GM21390 (cell line): Measurements from ENCODE around the gene EMILIN1.
A peak's percentile ranks its signal among the peaks of the same experiment; 100 is the strongest.
"Not testable (repeated sequence)": the region's sequence is repeated elsewhere in the genome, so short reads cannot be mapped to it uniquely, and the experiment has no call there.

ENCODE experiments used
- ATAC-seq: cut with Tn5 transposase; IDR thresholded peaks from one replicate; pipeline ENCODE4 v1.9.1; 2021; ENCODE audit not compliant: unreplicated experiment

EMILIN1 gene

DNA sequence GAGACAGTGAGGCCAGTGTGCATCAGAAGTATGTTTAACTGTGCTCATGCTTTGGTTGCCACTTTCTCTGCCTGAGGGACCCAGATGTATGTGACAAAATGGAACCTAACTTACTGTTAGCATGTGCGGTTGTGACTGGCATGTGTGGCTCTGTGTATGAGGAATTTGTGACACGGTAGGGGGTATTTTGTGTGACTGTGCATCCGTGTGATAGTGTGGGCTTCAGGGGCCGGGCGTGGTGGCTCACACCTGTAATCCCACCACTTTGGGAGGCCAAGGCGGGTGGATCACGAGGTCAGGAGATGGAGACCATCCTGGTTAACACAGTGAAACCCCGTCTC is 40.9 kb downstream of the EMILIN1 start:
- not testable (repeated sequence) for ATAC-seq

DNA sequence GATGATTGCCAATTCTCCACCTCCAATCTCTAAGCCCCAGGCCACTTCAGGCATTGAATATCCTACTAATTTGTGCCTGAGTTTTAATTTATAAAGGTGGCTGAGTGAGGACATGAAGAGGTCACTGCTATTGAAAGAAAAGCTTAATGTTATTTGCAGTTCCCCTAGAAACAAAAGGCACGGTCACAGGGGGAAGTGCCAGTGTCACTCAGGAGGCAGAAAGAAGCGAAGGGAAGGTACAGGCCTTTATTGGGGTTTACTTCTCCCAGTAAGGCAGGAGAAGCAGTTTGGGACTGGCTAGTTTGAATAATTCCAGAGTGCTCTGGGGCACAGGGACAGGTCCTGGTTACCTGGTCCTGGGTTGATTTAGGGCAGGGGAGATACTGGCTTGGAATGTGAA is 43.5 kb downstream of the EMILIN1 start:
- ATAC-seq = no peak

DNA sequence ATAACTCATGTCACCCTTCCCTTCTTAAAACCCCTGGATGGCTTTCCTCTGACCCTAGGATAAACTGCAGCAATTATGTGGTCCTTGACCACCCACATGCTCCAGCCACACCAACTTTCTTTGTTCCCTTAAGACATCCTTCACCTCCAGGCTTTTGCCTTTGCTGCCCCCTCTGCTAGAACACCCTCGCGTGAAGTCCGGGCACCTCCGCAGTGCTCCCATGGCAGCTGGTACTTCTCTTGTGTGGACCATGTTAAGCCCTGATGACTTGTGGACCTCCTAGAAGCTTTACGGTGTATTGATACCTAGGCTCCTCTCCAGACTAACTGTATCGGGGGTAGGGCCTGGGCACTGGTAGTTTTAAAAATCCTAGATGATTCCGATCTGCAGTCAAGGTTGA is 44.4 kb downstream of the EMILIN1 start:
- ATAC-seq = no peak

DNA sequence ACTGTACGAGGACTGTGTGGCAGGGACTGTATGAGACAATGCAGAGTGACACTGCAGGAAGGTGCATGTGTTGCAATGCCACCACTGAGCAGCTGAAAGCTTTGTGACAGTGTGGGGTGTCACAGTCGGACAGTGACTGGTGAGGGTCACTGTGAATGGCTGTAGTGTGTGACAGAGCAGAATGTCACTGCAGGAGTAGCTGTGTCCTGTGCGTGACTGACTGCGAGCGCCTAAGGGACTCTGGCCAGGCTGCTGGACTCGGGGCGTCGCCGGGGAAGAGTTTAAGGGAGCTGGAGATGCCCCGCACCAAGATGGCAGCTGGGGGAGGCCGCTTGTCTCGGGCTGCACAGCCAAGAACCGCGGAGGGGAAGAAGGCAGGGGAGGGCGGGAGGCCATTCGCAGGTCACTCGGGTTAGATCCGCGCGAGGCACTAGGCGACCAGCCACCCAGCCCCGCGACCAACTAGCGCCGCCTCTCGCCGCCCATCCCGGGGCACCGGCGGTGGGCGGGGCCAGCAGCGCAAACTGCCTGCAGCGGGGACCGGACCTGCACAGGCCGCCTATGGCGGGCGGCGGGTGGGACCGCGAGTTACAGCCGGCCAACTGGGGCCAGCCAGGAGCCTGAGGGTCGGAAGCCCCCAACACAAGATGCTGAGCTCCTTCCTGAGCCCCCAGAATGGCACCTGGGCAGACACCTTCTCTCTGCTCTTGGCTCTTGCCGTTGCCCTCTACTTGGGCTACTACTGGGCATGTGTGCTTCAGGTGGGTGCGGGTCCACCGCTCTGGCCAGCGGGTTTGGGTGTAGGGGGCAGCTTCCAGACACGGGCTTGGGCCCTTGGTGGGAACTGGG is 45.1 kb downstream of the EMILIN1 start, which contains the start of gene ABHD1:
ABHD1 (plus strand) TSS at position 514 of the 849 bp plus-strand sequence; CDS start at position 648, 134 bp downstream.
- no peak for ATAC-seq

DNA sequence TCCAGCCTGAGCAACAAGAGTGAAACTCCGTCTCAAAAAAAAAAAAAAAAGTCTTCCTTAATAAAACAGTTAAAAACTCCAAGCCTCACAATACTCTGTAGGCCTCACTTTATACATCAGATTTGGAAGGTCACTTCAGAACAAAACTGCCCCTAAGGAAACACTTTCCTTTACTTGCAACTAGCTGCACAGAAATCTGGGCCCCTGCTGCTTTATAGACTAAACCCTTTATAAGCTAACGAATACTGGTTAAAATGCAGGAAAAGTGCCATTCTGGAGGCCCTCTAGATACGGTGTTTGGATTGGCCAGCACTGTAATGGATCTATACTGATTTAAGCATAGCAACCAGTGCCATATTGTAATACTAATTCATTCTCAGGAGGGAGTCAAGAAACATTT is 46.7 kb downstream of the EMILIN1 start:
- no peak for ATAC-seq

DNA sequence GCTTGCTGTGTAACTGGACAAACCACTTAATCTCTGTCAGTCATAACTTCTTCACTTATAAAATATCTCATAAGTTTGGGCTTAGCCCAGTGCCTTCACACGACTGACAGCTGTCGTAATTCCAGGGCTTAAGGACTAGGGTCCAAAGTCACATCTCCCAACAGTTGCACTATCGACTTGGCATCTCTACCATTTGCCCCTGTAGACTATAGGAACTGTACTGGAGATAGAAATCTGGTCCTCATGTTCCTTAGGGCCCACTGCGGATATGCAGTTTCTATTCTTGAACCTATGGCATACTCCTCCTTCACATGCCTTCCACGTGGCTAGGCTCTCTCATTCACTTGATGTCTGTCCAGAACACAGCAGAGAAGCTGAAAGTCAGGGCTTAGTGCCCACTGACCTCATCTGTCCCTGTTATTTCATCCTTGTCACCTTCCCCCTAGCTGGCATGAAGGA is 47.9 kb downstream of the EMILIN1 start:
- no peak for ATAC-seq

DNA sequence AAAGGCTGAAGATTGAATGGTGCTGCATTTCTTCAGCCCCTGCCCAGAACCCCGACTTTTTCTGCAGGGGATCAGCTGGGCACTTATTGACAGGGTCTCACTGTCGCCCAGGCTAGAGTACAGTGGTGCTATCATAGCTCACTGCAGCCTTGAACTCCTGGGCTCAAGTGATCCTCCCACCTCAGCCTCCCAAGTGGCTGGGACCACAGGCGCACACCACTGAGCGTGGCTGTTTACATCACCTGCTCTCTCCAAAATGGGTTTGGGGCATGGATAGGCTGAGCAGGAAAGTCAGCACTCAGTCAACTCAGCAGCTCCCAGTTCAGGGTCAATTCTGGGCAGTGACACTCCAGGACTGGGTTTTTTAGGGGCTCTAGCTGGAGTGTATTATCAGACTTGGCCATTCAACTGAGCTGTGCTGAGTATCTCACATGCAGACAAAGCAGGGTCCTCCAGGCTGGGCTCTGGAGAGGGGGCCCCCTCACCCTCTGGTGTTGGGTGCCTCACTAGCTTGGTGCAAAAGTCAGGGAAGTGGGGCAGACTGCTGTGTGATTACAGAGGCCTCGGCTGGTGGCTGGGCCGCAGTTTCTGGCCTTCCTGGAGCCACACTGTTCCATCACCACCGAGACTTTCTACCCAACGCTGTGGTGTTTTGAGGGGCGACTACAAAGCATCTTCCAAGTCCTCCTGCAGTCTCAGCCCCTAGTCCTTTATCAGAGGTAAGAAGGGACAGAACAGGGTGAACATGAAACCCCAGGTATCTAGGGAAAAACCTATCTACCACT is 49.7 kb downstream of the EMILIN1 start:
- no peak for ATAC-seq

DNA sequence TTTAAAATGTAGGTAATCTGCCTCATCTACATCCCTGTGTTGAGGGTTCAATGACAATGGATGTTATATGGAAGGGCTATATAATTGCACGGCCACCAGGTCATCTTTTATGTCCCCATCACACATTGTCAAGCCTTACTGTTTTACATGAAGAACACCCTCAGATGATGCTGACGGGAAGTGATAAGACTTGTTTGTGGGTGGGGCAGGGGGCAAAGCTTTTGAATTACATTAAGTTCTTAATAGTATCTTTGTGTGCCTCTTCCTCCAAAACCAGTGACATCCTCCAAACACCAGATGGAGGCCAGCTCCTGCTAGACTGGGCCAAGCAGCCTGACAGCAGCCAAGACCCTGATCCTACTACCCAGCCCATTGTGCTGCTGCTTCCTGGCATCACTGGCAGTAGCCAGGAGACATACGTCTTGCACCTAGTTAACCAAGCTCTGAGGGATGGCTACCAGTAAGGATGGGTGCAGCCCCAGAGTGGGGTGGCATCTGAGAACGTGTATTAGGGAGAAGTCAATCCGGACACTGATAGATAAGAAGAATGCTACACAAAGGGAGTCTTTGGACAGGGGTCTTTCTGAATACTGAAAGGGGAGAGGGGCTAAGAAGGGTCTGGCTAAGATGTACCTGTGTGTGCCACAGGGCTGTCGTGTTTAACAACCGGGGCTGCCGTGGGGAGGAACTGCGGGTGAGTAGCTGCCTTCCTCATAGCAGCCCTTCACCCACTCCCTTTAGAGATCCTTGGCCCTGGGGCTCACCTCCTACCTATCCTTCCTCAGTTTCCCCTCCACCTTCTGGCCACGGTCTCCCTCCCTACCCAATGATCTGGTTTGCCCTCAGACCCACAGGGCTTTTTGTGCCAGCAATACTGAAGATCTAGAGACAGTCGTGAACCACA is 50.5 kb downstream of the EMILIN1 start:
- no peak for ATAC-seq

DNA sequence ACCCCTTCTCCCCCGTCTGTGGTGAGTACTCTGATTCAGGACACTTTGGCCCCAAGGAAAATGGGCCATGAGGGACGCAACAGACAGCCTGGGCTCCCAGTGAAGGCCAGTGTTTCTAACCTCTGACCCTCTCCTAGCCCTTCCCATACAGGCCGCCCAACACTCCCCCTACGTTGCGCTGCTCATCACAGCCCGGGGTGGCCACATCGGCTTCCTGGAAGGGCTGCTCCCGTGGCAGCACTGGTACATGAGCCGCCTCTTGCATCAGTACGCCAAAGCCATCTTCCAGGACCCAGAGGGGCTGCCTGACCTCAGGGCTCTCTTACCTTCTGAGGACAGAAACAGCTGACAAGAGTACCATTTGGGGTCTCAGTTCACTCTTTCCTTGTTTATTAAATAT is 52.0 kb downstream of the EMILIN1 start:
- no peak for ATAC-seq

DNA sequence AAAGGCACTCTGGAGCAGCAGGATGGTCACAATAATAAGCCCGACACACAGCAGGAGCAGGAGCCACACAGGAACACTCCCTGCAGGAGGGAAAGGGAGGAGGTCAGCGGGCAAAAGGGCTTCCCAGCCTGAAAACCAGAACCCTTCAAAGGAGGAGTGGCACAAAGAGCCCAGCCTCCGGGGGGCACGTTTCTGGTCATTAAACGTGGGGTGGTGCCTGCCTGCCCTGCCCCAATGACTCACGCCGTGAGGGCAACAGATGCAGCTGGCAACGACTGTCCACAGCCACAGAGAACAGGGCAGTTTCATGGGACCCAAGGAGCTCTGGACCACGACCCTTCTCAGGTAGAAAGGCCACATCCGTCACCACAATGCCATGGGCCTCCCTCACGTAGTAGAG is 53.0 kb downstream of the EMILIN1 start:
- ATAC-seq = no peak

DNA sequence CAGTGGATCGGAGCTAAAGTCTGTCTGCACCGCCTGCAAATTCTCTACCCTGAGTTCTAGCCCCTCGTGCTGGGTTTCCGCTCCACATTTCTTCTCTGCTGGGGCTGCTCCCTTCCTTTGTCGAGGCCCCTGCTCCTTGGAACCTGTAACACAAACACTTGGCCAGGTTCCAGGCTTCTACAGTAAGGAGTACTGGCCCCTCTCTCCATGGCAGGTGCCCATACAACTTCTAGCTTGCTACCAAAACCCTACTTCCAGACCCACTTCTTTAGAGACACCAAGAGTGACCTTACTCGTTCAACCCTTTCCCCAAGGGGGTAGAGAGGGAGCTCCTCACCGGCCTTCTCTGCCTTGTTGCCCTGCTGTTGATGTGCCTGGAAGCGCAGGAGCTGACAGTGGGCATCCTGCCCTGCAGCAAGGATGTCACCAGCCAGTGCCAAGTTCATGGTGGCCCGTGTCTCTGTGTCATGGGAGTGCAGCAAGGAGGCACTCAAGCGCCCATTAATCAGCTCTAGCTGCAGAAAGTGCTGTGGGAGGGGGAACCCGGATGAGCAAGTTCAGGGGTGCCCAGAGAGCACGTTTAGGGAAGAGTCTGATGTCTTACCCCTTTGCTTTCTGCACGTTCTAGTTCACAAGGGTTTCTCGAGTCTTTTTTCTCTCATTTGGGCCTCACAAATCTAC is 54.9 kb downstream of the EMILIN1 start:
- ATAC-seq = no peak

DNA sequence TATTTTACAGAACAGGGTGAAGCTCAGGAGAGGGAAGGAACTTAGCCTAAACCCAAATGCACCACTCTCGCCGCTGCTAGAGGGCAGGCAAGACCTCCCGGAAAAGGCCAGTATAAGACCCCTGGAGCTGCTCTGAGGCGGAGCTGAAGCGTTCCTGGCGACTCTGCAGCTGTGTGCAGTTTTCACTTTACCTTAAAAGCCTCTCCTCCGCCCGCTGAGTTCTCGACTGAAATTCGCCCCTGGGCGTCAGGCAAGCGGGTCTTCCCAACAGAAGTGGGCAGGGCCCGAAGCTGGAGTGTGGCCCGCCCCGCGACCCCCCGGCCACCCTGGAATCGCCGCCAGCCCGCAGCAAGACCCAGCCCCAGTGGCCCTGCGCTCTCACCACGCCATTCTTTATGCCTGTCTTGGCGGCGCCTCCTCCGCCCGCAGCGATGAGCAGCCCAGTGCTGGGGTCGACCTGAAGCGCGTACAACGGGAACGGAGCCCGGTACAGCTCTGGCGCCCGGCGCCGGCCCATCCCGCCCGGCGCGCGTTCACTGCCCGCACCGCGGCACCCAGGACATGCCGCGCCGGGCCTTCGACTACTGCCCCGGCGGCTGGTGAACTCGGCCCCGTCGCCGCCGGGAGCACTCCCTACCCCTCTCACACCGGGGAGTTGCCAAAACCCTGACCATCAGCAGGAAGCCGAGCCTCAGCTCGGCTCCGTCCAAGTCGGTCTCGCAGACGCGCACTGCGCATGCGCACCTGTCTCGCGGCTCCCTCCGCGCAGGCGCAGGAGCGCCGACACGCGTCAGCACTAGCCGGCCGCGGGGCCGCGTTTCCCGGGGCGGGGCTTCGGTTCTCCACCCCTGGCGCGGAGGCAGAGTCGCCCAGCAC is 55.7 kb downstream of the EMILIN1 start, which contains the start of gene PREB:
PREB (minus strand) TSS at position 732 of the 876 bp plus-strand sequence; CDS start at position 517, 215 bp downstream.
- ATAC-seq = peak; percentile 89

DNA sequence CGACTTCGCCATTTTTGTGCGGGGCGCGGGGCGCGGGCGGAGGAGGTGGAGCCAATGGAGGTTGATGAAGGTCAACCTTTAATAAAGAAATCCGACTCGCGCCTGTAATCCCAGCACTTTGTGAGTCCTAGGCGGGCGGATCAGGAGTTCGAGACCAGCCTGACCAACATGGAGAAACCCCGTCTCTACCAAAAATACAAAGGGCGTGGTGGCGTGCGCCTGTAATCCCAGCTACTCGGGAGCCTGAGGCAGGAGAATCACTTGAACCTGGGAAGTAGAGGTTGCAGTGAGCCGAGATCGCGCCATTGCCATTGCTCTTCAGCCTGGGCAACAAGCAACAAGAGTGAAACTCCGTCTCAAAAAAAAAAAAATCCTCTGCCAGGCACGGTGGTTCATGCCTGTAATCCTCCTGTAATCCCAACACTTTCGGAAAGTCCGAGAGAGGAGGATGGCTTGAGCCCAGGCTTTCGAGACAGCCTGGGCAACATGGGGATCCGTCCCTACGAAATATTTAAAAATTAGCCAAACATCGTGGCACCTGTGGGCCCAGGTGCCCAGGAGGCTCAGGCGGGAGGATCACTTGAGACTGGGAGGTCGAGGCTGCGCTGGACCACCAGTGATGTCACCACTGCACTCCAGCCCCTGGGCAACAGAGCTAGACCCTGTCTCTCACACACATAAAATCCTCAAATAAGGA is 56.5 kb downstream of the EMILIN1 start:
- no peak for ATAC-seq

DNA sequence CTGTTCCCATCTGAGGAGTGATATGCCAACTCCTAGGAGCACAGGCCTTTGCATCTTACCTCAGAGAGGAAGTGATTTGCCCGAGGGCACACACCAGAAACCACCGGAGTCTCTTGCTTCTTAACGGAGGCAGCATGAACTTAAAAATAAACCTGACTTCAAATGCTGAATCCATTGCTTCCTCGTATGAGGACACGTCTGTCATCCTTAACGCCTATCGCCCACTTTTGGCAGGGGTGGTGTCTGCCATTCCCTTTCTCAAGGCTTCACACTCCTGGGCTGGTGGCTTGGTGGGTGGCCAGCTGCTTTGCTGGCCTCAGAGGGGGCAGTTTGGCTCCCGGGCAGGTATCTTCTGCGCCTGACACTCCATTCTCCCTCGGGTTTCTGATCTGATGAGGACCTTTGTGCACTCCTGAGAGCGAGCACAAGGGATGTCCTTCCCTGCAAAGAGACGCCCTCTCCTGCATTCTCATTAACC is 57.1 kb downstream of the EMILIN1 start:
- ATAC-seq = no peak
